ENCODE data around the gene LHCGR.

- TF ChIP-seq REST (IDR thresholded peaks at IDR 0.05; ENCODE audit: insufficient read depth in 1 of 2, low read depth in 2 of 2, low read length in 2 of 2) = no peak
- TF ChIP-seq POLR2AphosphoS5 (IDR thresholded peaks at IDR 0.05; ENCODE audit: low read depth, low read length) = no peak
These were observed 2.3 kb downstream of the LHCGR start for GRCh38 chr2:48753228-48753627.

Data from PFSK-1 (cell line).